GM08714 (cell line): ENCODE data around the gene IQCM.

Experiments
- H3K4me3 ChIP-seq: fragments of 200-500 bp; sonication (Bioruptor generic); 2 replicates; pipeline ENCODE4 v1.5.1; 2014; ENCODE audit warnings: mild to moderate bottlenecking, low read length, inconsistent platforms
- ZNF274 ChIP-seq: IDR thresholded peaks from 2 replicates; pipeline ENCODE4 v1.6.1; 2012; ENCODE audit warnings: mild to moderate bottlenecking, low read depth, low read length

Gene IQCM

GRCh38 chr4:149747646-149748045 lies 68.0 kb downstream of the IQCM start:
- no peak overlapping the region for H3K4me3 ChIP-seq
- no peak for TF ChIP-seq ZNF274

- H3K4me3 ChIP-seq, result no peak overlapping the region
- TF ChIP-seq ZNF274, result no peak
These were observed 69.4 kb downstream of the IQCM start for GRCh38 chr4:149746276-149746675.

DNA sequence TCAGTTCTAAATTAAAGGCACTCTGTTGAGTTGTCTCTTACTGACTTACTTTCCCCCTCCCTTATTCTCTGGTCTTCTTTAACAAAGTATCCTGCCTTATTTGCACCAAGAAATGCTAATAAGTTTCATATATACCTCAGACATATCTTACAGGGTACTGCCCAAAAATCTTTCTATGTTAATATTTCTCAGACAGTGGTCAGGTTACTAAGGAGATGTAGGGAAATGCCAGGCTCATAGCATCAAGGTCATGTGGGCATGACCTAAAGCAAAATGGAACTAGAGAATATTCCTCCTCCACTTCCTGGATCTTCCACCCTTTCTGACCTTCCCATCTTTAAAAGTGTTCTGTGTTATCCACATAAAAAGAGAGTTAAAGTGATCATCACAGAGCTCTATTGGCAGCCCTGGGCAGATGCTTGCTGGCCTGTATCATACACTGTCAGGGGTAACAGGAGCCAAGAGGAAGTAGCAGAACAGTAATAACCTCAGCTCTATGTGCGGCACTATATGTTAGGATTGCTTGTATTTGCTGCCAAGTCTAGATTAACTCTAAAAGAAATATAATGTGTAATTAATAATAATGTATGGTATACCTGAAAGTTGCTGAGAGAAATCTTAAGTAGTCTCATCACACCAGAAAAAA lies 74.3 kb downstream of the IQCM start:
- TF ChIP-seq ZNF274, result no peak
- H3K4me3 ChIP-seq, result no peak overlapping the region

DNA sequence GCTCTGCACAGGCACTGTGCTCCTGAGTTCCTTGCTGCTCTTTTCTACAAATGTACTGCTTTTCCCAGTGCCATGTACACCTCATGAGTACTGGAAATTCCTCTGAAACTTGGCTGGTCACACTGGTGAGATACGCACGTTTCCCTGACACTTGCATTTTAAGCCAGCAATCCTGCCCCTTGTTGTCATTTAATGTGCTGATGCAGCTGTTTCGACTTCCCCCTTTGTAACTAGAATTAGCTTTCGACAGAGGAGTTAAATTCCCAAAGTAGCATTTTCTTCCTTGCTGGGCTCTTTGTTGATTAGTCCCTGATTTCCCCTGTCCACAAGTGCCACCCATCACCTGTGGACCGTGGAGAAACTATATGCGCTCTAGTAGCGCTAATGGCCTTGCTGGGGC lies 77.5 kb downstream of the IQCM start:
- no peak for TF ChIP-seq ZNF274
- no peak overlapping the region for H3K4me3 ChIP-seq

- TF ChIP-seq ZNF274, result no peak
- no peak overlapping the region for H3K4me3 ChIP-seq
These were observed 79.8 kb downstream of the IQCM start for GRCh38 chr4:149735796-149736195.

DNA sequence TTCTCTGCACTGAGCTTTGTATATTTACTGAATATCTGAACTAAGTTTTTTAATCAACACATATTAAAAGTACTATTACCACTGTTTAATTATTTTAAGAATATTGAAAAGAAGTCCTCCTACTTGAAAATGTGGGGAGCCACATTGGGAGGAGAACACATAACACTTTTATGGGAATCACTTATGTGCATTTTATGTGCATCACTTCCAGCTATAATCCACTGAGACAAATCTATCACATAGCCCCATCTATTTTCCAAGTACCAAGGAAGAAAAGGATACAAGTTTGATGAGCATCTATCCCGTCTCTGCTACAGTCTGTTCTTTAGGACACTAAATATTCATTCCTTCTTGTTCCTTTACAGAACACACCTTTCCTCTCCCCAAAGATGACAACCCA lies 87.2 kb downstream of the IQCM start:
- H3K4me3 ChIP-seq, result no peak overlapping the region
- TF ChIP-seq ZNF274, result no peak

DNA sequence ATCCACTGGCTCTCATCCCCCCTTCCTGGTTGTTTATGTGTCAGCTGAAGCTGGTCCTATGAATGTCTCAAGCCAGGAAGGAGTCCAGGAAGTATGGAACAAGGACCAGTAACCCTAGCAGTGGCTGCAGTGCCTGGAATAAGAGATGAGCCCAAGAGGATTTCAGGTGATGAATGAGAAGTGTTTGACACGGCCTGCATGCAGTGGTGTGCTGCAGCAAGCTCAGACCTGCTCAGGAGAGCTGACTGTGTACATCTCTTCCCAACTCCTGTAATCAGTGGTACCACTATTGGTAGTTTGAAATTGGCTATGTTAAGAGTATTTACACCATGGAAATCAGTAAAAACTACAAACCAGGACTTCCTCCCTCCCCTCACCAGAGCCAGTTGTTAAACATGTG lies 88.0 kb downstream of the IQCM start:
- TF ChIP-seq ZNF274, result no peak
- no peak overlapping the region for H3K4me3 ChIP-seq

- no peak overlapping the region for H3K4me3 ChIP-seq
- TF ChIP-seq ZNF274, result no peak
These were observed 92.6 kb downstream of the IQCM start for GRCh38 chr4:149723065-149723464.

DNA sequence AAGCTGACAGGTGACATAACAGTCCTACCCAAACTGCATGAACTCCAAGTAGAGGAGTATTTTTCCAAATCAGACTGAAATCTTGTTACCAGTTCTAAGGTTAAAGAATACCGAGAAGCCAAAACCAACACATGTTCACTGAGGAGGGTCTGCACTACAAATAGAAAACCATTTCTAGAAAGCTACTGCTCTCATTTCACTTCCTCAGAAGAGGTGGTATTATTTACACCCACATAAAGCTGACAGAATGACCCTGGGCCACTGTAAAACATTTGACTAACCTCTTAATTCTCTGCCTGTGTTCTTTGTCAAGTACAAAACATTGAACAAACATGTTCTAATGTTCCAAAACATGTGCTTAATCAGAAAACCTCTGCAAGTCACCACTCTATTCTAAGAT lies 95.8 kb downstream of the IQCM start:
- no peak overlapping the region for H3K4me3 ChIP-seq
- TF ChIP-seq ZNF274, result no peak

- no peak for TF ChIP-seq ZNF274
- no peak overlapping the region for H3K4me3 ChIP-seq
These were observed 96.3 kb downstream of the IQCM start for GRCh38 chr4:149719357-149719756.

GRCh38 chr4:149718500-149718899 lies 97.1 kb downstream of the IQCM start:
- no peak overlapping the region for H3K4me3 ChIP-seq
- TF ChIP-seq ZNF274, result no peak

DNA sequence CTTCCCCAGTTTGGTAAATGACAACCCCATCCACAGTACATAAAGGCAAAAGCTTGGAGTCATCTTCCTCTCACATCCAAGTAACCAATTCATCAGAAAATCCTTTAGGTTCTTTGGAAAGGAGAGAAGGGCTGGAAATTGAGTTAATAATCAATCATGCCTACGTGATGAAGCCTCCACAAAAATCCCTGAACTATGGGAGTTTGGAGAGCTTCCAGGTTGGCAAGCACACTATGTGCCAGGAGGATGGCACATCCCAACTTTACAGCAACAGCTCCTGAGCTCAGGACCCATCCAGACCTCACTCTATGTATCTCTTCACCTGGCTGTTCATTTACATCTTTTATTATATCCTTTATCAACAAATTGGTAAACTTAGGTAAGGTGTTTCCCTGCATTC lies 98.9 kb downstream of the IQCM start:
- H3K4me3 ChIP-seq, result no peak overlapping the region
- no peak for TF ChIP-seq ZNF274

- TF ChIP-seq ZNF274, result no peak
- no peak overlapping the region for H3K4me3 ChIP-seq
These were observed 99.6 kb downstream of the IQCM start for GRCh38 chr4:149715822-149716585.

- H3K4me3 ChIP-seq, result no peak overlapping the region
- no peak for TF ChIP-seq ZNF274
These were observed 102.6 kb downstream of the IQCM start for GRCh38 chr4:149713031-149713430.

DNA sequence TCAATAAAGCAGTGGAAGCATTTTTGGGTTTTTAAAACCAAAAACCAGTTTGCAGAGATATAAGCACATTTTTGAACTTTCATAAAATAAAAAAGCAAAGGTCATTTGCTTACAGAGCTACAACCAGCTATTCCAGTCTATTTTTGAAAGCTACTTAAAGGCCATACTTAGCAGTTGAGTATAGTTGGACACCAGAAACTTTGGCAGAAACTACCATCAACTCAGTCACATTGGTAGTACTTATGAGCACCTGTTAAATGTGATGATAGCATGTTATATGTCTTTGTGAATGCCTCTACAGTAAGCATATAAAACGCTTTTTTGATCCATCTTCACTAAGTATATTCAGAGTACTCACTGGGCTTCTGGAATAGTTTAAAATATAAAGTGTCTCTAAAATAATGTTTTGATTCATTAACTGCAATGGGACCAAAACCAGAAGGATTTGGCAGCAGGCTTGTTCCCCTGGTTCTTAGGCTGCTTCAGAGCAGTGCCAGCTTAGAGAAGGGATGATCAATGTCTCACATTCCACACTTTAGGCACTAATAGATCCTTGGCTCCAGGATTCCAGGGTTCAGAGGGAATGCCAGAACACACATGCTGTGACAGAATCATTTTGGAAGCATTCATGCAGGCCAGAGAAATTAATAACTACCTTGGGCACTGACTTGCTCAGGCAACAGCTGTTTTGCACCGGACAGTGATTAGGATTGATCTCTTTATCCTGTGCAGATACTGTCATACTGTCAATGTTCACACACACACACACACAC lies 103.9 kb downstream of the IQCM start:
- no peak for TF ChIP-seq ZNF274
- no peak overlapping the region for H3K4me3 ChIP-seq
